SK-N-SH treated with all-trans-retinoic acid at 6 μM for 48 hours (cell line): ENCODE data around the gene UPB1.

Experiments
- ARNTL ChIP-seq: fragments of 450-650 bp; formaldehyde crosslinking; IDR thresholded peaks from 2 replicates; pipeline ENCODE4 v1.5.0; 2020; ENCODE audit warnings: low read depth, mild to moderate bottlenecking, moderate library complexity, borderline replicate concordance
- CSRNP3 ChIP-seq: fragments of 250-450 bp; sonication (Bioruptor Pico); IDR thresholded peaks from 2 replicates; pipeline ENCODE4 v1.5.1; 2021; ENCODE audit warnings: mild to moderate bottlenecking, moderate library complexity
- ISL1 ChIP-seq: fragments of 250-450 bp; sonication (Bioruptor Pico); IDR thresholded peaks from 2 replicates; pipeline ENCODE4 v2.1.2; 2022; ENCODE audit warnings: mild to moderate bottlenecking, moderate library complexity
- PATZ1 ChIP-seq: fragments of 250-450 bp; sonication (Bioruptor Pico); IDR thresholded peaks from 2 replicates; pipeline ENCODE4 v1.8.0; 2020; ENCODE audit warnings: mild to moderate bottlenecking, moderate library complexity, borderline replicate concordance
- POU6F1 ChIP-seq: fragments of 250-450 bp; sonication (Bioruptor Pico); IDR thresholded peaks from 2 replicates; pipeline ENCODE4 v1.8.0; 2021; ENCODE audit warnings: low read depth, mild to moderate bottlenecking, moderate library complexity, borderline replicate concordance
- RARB ChIP-seq: fragments of 250-450 bp; sonication (Bioruptor Pico); IDR thresholded peaks from 2 replicates; pipeline ENCODE4 v1.8.0; 2021; ENCODE audit warnings: mild to moderate bottlenecking, moderate library complexity
- TCF4 ChIP-seq: fragments of 250-450 bp; sonication (Bioruptor Pico); IDR thresholded peaks from 2 replicates; pipeline ENCODE4 v1.8.0; 2021; ENCODE audit warnings: mild to moderate bottlenecking, moderate library complexity, borderline replicate concordance
- TOX ChIP-seq: fragments of 250-450 bp; sonication (Bioruptor Pico); IDR thresholded peaks from 2 replicates; pipeline ENCODE4 v1.8.0; 2021; ENCODE audit warnings: mild to moderate bottlenecking, moderate library complexity, borderline replicate concordance
- TSHZ2 ChIP-seq: fragments of 250-450 bp; sonication (Bioruptor Pico); IDR thresholded peaks from 2 replicates; pipeline ENCODE4 v1.5.0; 2020; ENCODE audit warnings: mild to moderate bottlenecking, moderate library complexity
- ZC3H10 ChIP-seq: fragments of 250-450 bp; sonication (Bioruptor Pico); IDR thresholded peaks from 2 replicates; pipeline ENCODE4 v1.5.1; 2021; ENCODE audit warnings: mild to moderate bottlenecking, moderate library complexity
- ZFP3 ChIP-seq: fragments of 250-450 bp; sonication (Bioruptor Pico); IDR thresholded peaks from 2 replicates; pipeline ENCODE4 v1.5.0; 2020; ENCODE audit warnings: mild to moderate bottlenecking, moderate library complexity
- ZFP30 ChIP-seq: fragments of 450-650 bp; formaldehyde crosslinking; IDR thresholded peaks from 2 replicates; pipeline ENCODE4 v1.5.0; 2022; ENCODE audit warnings: mild to moderate bottlenecking, moderate library complexity
- ZNF70 ChIP-seq: fragments of 450-650 bp; formaldehyde crosslinking; IDR thresholded peaks from 2 replicates; pipeline ENCODE4 v1.5.0; 2020; ENCODE audit warnings: mild to moderate bottlenecking, moderate library complexity

- TF ChIP-seq ZFP3, result no peak
- TF ChIP-seq ZFP30, result no peak
- TF ChIP-seq ISL1 (CRISPR knock-in tag), result no peak
- TF ChIP-seq ARNTL (CRISPR knock-in tag), result no peak
- TF ChIP-seq TOX, result no peak
- TF ChIP-seq TCF4 (CRISPR knock-in tag), result no peak
- no peak for TF ChIP-seq PATZ1 (CRISPR knock-in tag)
- no peak for TF ChIP-seq ZNF70 (CRISPR knock-in tag)
- TF ChIP-seq TSHZ2 (CRISPR knock-in tag), result no peak
- TF ChIP-seq ZC3H10, result no peak
- no peak for TF ChIP-seq CSRNP3
- TF ChIP-seq RARB, result no peak
- no peak for TF ChIP-seq POU6F1 (CRISPR knock-in tag)
These were observed 1.1 kb downstream of the UPB1 start for GRCh38 chr22:24496234-24496633.
